HL-60 (cell line): ENCODE data around the gene PPHLN1.
A peak's percentile ranks its signal among the peaks of the same experiment; 100 is the strongest.

ENCODE experiments used
- DNase-seq, 2 experiments: peaks; one replicate each; pipeline ENCODE4 v3.0.0-alpha.2; 2010 to 2020; ENCODE audit warnings: low read depth in 1 of 2, low spot score in 1 of 2
- H3K27ac ChIP-seq: fragments of 250-450 bp; sonication (Bioruptor Pico); replicated peaks from 2 replicates; pipeline ENCODE4 v1.5.1; 2020; ENCODE audit warnings: mild to moderate bottlenecking, moderate library complexity
- H3K27me3 ChIP-seq: fragments of 250-450 bp; sonication (Bioruptor Pico); 2 replicates; pipeline ENCODE4 v1.5.1; 2021; ENCODE audit warnings: mild to moderate bottlenecking, moderate library complexity; ENCODE audit not compliant: insufficient read depth, poor library complexity, severe bottlenecking
- H3K4me3 ChIP-seq: replicated peaks from 2 replicates; pipeline ENCODE4 v1.5.1; 2011; ENCODE audit warnings: mild to moderate bottlenecking, control low read depth, low read length; ENCODE audit not compliant: insufficient read depth
- GABPA ChIP-seq: IDR thresholded peaks from 2 replicates; pipeline ENCODE4 v1.6.1; 2012; ENCODE audit warnings: low read depth
- POLR2AphosphoS5 ChIP-seq: IDR thresholded peaks from 2 replicates; pipeline ENCODE4 v1.6.1; 2012; ENCODE audit warnings: low read depth
- SPI1 ChIP-seq: IDR thresholded peaks from 2 replicates; pipeline ENCODE4 v1.6.1; 2012; ENCODE audit warnings: low read depth, mild to moderate bottlenecking, borderline replicate concordance
- TF ChIP-seq, protein P1 (sequence below): IDR thresholded peaks from 2 replicates; pipeline ENCODE4 v1.6.1; 2012; ENCODE audit warnings: low read depth; ENCODE audit not compliant: insufficient replicate concordance
- TF ChIP-seq, protein P2 (sequence below): IDR thresholded peaks from one replicate; pipeline ENCODE4 v1.5.1; 2011; ENCODE audit warnings: low read length, control low read depth, inconsistent platforms; ENCODE audit not compliant: insufficient read depth

PPHLN1 gene

DNA sequence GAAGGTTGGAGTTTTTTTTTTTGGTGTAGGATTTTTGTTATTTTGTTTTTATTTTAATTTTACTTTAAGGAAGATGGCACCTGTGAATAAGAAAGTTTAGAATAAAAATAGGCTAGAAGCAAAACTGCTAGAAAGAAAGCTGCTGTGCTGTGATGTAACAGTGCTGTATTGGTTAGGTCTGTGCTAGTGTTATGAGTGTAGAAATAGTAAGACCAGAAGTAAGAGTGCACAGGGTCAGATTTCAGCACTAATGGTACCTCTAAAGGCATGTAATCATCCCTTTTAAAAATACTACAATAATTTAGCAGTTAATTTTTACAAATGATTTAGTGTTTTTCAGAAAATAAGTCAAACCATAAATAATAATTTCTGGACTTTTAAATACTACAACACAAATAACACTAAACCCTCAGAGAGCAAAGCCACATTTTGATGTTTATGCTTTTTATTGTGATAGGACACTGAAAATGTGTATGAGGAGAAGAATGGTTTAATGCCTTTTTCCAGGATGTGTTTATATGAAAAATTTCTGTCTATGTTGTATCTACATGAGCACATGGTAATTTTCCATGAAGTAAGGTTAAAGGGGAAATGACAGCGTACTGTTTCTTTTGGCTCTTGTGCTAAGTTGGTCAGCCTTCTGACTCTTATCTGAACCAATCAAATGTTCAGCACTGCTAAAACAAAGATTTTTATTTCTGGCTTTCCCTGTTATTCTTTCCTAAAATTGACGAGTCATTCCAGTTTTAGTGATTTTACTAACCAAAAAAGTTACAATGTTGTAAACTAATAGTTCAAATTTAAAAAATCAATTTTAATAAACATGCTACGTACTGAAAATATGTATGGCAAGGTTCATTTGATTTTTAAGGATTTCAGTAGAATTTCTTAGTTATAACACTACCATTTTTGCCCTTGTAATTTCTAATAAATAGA is 96.1 kb downstream of the PPHLN1 start:
- TF ChIP-seq SPI1, result no peak
- TF ChIP-seq, protein P1, sequence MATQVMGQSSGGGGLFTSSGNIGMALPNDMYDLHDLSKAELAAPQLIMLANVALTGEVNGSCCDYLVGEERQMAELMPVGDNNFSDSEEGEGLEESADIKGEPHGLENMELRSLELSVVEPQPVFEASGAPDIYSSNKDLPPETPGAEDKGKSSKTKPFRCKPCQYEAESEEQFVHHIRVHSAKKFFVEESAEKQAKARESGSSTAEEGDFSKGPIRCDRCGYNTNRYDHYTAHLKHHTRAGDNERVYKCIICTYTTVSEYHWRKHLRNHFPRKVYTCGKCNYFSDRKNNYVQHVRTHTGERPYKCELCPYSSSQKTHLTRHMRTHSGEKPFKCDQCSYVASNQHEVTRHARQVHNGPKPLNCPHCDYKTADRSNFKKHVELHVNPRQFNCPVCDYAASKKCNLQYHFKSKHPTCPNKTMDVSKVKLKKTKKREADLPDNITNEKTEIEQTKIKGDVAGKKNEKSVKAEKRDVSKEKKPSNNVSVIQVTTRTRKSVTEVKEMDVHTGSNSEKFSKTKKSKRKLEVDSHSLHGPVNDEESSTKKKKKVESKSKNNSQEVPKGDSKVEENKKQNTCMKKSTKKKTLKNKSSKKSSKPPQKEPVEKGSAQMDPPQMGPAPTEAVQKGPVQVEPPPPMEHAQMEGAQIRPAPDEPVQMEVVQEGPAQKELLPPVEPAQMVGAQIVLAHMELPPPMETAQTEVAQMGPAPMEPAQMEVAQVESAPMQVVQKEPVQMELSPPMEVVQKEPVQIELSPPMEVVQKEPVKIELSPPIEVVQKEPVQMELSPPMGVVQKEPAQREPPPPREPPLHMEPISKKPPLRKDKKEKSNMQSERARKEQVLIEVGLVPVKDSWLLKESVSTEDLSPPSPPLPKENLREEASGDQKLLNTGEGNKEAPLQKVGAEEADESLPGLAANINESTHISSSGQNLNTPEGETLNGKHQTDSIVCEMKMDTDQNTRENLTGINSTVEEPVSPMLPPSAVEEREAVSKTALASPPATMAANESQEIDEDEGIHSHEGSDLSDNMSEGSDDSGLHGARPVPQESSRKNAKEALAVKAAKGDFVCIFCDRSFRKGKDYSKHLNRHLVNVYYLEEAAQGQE, result no peak
- TF ChIP-seq POLR2AphosphoS5, result no peak
- no peak for TF ChIP-seq GABPA
- TF ChIP-seq, protein P2, sequence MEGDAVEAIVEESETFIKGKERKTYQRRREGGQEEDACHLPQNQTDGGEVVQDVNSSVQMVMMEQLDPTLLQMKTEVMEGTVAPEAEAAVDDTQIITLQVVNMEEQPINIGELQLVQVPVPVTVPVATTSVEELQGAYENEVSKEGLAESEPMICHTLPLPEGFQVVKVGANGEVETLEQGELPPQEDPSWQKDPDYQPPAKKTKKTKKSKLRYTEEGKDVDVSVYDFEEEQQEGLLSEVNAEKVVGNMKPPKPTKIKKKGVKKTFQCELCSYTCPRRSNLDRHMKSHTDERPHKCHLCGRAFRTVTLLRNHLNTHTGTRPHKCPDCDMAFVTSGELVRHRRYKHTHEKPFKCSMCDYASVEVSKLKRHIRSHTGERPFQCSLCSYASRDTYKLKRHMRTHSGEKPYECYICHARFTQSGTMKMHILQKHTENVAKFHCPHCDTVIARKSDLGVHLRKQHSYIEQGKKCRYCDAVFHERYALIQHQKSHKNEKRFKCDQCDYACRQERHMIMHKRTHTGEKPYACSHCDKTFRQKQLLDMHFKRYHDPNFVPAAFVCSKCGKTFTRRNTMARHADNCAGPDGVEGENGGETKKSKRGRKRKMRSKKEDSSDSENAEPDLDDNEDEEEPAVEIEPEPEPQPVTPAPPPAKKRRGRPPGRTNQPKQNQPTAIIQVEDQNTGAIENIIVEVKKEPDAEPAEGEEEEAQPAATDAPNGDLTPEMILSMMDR, result no peak
- H3K27ac ChIP-seq, result peak overlapping the region; percentile 20; the same call in 1 of the 2 replicates

DNA sequence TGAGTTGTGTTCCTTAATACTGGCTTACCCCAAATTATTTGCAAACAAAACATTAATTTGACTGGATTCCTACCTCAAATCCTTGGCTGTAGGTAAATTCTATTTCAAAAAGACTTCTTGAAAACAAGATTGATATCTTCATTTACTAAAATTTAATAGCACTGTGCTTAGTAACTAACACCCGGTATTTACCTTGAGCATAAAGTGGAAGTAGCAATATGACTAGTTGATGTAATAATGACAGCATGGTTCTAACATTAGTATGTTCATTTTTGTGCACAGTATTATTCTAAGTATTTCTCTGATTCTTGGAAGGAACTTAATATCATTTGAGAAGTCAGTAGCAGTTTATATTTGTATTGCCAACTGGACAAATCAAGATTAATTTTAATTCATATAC is 96.8 kb downstream of the PPHLN1 start:
- H3K27me3 ChIP-seq, result no peaks in the 10 kb centered on the region
- H3K4me3 ChIP-seq, result no peak overlapping the region
- TF ChIP-seq POLR2AphosphoS5 (no peak), GABPA (no peak), SPI1 (no peak)
- TF ChIP-seq, protein P1, result no peak
- TF ChIP-seq, protein P2, result no peak
- no peak overlapping the region; the same call in 1 of the 2 replicates for H3K27ac ChIP-seq
- no peak for DNase-seq

More for the DNA sequence above, 96.1 kb downstream of the PPHLN1 start:
- no peak for DNase-seq
- Histone ChIP-seq H3K4me3 (no peak overlapping the region), H3K27me3 (no peaks in the 10 kb centered on the region)

DNA sequence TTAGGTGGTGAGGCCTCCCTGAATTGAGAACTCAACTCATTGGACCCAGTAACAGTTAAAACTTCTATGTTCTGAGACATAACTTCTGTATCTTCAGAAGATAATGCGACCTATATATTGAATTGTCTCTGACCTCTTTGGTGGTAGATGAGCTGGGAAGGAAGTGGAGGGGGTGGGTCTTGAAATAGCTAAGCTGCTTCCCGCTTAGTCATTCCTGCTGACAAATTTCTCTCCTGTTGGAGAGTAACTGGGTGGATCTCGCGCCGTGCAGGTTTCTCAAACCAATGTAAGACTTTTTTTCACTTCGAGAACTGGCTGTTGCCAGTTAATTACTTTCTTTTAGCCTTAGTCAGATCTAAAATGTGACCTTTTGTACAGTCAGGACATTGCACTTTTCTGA is 100.8 kb downstream of the PPHLN1 start:
- TF ChIP-seq, protein P2, result no peak
- TF ChIP-seq SPI1, result peak; percentile 50; the same call in 1 of the 2 replicates
- TF ChIP-seq, protein P1, result no peak
- Histone ChIP-seq H3K27me3 (no peaks in the 10 kb centered on the region), H3K4me3 (no peak overlapping the region), H3K27ac (peak overlapping the region; percentile 12; the same call in 1 of the 2 replicates)
- peak; percentile 25 to 61 for DNase-seq
